ENCODE data around the gene ADAM23.

The ADAM23 gene

DNA sequence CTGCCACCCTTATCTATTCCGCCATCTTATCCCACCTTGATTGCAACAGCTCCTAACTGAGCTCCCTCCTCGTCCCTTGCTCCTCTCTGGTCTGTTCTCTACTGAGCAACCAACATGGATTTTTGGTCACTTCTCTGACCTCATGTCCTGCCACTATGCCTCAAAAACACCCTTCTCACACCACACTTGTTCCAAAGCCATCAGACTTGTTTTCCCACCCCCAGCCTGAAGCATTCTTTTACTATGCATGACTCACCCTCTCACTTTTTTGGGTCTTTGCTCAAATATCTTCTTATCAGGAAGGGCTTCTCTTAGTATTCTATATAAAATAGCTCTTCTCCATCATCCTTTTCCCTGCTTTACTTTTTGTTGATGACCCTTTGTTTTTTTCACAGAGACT, 196.3 kb downstream of the ADAM23 start:
- no peak for DNase-seq (ENCODE audit: low read depth, low spot score)

DNA sequence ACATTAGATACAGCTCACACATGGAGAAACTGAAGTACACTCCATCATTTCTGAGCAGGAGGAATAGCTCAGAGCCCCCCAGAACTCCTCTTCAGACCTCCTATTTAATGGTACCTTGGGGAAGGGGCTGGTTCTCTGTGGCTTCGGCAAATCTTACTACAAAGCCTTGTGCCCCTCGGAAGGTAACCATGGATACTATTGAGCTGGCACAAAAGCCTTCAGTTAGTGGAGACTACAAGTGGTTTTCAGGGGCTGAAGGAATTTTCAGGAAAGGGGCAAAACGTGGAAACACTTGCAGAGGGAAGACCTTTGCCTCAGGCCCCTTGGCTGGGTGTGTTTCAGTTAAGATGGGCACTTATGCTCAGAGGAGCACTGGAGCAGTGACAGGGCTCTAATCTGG, 197.9 kb downstream of the ADAM23 start:
- DNase-seq (ENCODE audit: low read depth, low spot score): no peak

DNA sequence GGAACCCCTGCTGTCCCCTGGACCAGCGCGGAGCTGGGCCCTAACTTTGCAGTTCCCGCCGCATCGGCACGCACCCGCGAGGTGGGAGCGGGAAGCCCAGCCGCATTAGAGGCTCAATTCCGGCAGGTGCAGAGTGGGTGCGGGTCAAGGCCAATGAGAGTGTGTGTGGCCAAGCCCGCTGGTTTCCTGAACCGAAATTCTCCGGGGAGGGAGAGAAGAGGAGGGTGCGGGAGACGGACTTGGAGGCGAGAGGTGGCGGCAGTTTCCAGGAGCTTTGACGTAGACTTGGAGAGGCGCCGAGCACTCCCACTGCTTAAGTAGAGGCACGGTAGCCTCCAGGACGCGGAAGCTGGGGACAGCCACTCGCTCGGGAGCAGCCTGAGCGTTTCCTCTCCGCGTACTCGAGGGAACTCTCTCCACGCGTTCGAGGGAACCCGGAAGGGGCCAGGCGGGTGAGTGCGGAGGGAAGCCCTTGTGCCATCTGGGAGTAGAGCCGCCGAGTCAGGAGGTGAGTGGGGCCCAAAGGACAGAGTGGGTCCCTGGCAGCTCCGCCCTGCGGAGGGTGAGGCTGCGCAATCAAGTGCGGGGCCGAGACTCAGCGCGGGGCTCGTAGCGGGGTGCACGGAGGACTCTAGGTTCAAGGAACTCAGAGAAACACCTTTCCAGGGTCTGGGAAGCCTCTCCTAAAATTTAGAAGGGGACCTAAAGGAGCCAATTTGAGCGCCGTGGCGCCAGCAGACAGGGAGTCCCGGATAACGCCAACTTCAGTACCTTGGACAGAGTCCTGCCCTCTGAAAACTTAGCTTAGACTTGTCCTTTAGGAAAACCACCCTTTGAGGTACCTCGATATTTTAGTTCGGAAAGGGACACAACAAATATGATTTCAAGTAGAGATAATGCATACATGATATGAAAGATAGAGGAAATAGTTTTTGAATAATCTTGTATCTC, 199.0 kb downstream of the ADAM23 start, which contains the start of gene FAM237A:
FAM237A (plus strand) TSS at position 413 of the 951 bp plus-strand sequence. CDS start 1,750 bp downstream, outside the sequence.
- DNase-seq (ENCODE audit: low read depth, low spot score): no peak

DNA sequence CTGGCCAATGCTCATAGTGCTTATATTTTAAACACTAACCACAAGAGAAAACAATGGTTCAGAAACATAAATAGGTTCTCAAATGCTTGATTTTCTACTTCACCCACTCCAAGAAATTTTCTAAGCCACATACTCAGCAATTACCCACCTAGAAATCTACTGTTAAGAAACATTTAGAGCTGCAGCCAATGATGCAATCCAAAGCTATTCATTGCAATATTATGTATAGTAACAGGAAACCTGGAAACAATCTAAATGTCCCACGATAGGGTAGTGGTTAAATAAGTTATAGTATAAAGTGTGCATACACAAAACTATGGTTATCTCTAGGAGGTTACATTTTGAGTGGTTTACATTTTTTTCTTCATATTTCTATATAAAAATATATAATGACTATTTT, 204.7 kb downstream of the ADAM23 start:
- no peak for DNase-seq (ENCODE audit: low read depth, low spot score)

DNA sequence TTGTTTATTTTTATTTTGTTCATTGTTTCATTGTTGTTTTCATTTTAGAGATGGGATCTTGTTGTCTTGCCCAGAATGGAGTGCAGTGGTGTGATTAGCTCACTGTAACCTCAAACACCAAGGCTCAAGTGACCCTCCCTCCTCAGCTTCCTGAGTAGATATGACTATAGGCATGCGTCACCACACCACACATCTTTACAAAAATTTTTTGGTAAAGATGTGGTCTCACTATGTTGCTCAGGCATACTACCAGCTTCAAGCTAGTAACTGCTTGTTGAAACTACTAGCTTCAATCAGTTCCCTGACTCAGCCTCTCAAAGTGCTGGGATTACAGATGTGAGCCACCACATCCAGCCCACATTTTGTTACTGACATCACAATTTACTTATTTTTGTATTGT, 213.8 kb downstream of the ADAM23 start:
- DNase-seq (ENCODE audit: low read depth, low spot score): no peak

DNA sequence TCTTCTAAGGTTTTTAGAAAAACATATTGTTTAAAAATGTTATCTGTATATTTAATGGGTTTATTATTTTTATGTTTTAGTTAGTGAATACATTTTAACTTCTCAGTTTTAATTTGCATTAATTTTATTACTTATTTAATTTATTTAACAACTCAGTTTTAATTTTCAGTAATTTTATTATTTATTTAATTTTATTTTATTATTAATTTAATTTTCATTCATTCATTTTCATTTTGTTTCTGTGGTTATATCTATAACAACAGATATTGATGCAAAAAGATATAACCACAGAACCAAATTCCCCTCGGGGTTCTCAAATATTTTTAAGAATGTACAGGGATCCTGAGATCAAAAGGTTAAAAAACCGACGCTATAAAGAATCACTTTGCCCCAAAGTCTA, 221.9 kb downstream of the ADAM23 start:
- no peak for DNase-seq (ENCODE audit: low read depth, low spot score)
